ENCODE data around the gene TBC1D3D.
"Not testable (repeated sequence)": the region's sequence is repeated elsewhere in the genome, so short reads cannot be mapped to it uniquely, and the experiment has no call there.

TBC1D3D gene

DNA sequence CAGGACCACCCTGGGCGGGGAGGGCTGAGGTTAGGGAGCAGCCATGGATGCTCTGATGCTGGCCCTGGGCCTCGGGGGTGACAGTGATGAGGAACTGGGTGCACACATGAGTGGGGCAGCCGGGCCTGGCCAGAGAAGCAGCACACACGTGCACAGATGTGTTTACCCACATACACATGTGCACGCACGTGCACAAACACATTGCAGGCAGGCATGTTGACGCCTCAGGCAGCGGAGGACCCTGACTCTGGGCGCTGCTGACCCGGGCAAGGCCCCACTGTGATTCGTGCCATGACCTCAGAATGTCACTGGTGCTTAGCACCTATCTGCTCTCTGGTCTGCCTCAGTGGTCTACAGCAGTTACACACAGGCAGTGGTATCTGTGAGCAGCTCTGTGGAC is at the start of gene TBC1D3D:
TBC1D3D (plus strand) TSS at position 301 of the 400 bp plus-strand sequence. CDS start 1,585 bp downstream, outside the sequence.
- DNase-seq; H3K36me3 ChIP-seq (replicated peaks); H3K27me3 ChIP-seq (replicated peaks); H3K4me3 ChIP-seq (ENCODE audit: low read depth, low read length); H3K27ac ChIP-seq; in situ Hi-C loops (cut with HindIII; ENCODE audit: low pct_ligation_motif_present, low sequenced_read_pairs): not testable (repeated sequence)

DNA sequence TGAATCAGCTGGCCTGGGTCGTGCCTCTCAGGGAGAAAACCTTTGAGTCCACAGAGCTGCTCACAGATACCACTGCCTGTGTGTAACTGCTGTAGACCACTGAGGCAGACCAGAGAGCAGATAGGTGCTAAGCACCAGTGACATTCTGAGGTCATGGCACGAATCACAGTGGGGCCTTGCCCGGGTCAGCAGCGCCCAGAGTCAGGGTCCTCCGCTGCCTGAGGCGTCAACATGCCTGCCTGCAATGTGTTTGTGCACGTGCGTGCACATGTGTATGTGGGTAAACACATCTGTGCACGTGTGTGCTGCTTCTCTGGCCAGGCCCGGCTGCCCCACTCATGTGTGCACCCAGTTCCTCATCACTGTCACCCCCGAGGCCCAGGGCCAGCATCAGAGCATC is 14.8 kb upstream of the TBC1D3D start, which contains the start of gene TBC1D3L:
TBC1D3L (minus strand) TSS at position 101 of the 400 bp plus-strand sequence. CDS start 1,540 bp downstream, outside the sequence.
- H3K27me3 ChIP-seq (replicated peaks); in situ Hi-C loops (cut with HindIII; ENCODE audit: low pct_ligation_motif_present, low sequenced_read_pairs); H3K4me3 ChIP-seq (ENCODE audit: low read depth, low read length); H3K27ac ChIP-seq; DNase-seq; H3K36me3 ChIP-seq (replicated peaks): not testable (repeated sequence)
